Lower leg skin (tissue), 4 donors: ENCODE results near the gene MAGEF1. TPM values are rescaled to one million over a fixed set of nuclear protein-coding genes. Genes with fewer than 3 reads are reported as not detected.

Experiments
- DNase-seq, 2 donors: peaks; one replicate each; pipeline ENCODE4 v3.0.0-alpha.2; 2019; ENCODE audit warnings: low spot score in 2 of 2
- H3K4me3 ChIP-seq: fragments of 200-600 bp; sonication (generic); 2 replicates; pipeline ENCODE4 v1.5.1; 2017; ENCODE audit warnings: mild to moderate bottlenecking, low read depth; ENCODE audit not compliant: poor library complexity, severe bottlenecking
- CTCF ChIP-seq, 3 donors: fragments of 450-650 bp; IDR thresholded peaks; one replicate each; pipeline ENCODE4 v1.5.1; 2016; ENCODE audit warnings: antibody characterized with exemption in 3 of 3, mild to moderate bottlenecking in 3 of 3, moderate library complexity in 2 of 3
- POLR2A ChIP-seq, 2 donors: fragments of 450-650 bp; IDR thresholded peaks; one replicate each; pipeline ENCODE4 v1.6.1; 2016 to 2017; ENCODE audit warnings: antibody characterized with exemption in 2 of 2, mild to moderate bottlenecking in 1 of 2, moderate library complexity in 1 of 2
- WGBS, 2 donors: methylation state at CpG; one replicate each; pipeline ENCODE4 v1.1.5; 2018; 5-methylcytosine and 5-hydroxymethylcytosine counted together
- intact Hi-C: fragments of 100-400 bp; cut with DNase I; formaldehyde crosslinking; loops from one replicate; pipeline ENCODE4 v1.15.0; 2023; ENCODE audit warnings: low total_unique reads
- total RNA-seq, 4 donors: library from RNA; depleted of rRNA; stranded (reverse); fragments of >200 nt; gene quantifications; one replicate each; pipeline ENCODE4 v1.1.0, GENCODE V29; 2016

Gene MAGEF1
- total RNA-seq, 4 donors from 2014 or later: 32.5 to 44.3 (median 42.8) TPM

DNA sequence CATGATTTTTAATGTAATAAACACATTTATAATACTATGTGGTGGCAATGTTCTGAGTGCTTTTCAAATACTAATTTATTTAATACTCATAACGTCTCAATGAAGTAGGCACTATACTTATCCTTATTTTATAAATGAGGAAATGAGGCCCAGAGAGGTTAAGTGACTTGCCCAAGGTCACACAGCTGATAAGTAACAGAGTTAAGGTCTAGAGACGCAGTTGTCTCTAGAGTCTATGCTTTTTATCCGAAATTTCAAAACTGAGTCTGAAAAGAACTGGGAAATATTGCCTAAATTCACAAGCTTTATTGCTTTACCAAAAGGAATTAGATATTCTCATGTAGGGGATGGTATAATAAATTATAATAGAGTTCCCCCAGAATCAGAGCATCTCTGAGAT, 31.4 kb upstream of the MAGEF1 start:
- WGBS, 2 donors: 90 to 92% methylated on average over 3 of the region's 3 CpGs

GRCh38 chr3:184742676-184743135, 30.8 kb upstream of the MAGEF1 start:
- intact Hi-C loops: no loop called here
- no peak overlapping the region for H3K4me3 ChIP-seq
- no peak for TF ChIP-seq CTCF (IDR thresholded peaks at IDR 0.05)
- TF ChIP-seq POLR2A (IDR thresholded peaks at IDR 0.05): no peak
- DNase-seq: peak in 1 of 2 donors; percentile 73
- WGBS, 2 donors: 38 to 47% methylated on average over 4 of the region's 4 CpGs

More for the DNA sequence above, 31.4 kb upstream of the MAGEF1 start:
- intact Hi-C loops: no loop called here
- DNase-seq: no peak
- TF ChIP-seq POLR2A (IDR thresholded peaks at IDR 0.05) (no peak), CTCF (IDR thresholded peaks at IDR 0.05) (no peak)
- H3K4me3 ChIP-seq: no peak overlapping the region

DNA sequence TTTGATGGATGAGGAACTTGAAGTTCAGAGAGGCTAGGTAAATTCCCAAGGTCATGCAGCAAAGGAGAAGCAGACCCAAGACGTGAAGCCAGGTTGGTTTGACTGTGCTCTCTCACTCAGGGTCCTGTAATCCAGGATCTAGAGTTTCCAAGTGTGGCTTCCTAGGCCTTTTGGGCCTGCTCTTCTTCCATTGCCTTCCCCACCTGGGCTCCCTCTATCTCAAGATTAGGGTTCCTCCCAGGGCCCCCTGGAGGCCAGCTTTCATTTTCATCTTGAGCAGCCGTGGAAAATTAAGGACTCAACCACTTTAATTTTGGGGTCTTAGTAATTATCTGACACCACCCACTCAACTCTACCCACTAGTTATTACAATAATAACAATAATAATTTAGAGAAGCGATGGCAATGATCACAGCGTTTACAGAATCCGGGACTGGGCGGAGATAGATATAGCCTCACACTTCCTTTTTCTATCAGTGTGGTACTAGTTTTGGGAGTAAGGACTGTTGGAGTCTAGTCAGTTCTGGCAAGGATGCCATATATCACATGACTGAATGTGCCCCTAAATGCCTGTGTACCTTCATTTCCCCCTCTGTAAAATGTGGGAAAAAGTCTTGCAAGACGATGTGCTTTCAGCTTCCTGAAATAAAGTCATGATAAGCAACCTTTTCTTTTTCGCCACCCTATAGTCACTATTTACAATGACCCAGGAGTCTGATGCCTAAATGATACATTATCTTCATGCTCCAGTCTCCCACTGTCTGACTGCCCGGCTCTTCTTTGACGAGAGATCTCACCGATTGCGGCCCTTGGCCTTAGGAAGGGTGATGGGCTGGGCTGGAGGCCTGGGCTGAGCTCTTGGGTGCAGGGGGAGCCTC, 30.2 kb upstream of the MAGEF1 start:
- peak in 1 of 2 donors; percentile 57 for DNase-seq
- intact Hi-C loops: no loop called here

GRCh38 chr3:184741259-184741556, 29.3 kb upstream of the MAGEF1 start:
- no peak overlapping the region for H3K4me3 ChIP-seq
- 42 to 44% methylated on average over 8 of the region's 8 CpGs for WGBS, 2 donors
- TF ChIP-seq POLR2A (IDR thresholded peaks at IDR 0.05) (no peak), CTCF (IDR thresholded peaks at IDR 0.05) (no peak)
- intact Hi-C loops: no loop called here
- DNase-seq: peak; percentile 70 to 85

More for the DNA sequence above, 30.2 kb upstream of the MAGEF1 start:
- no peak overlapping the region for H3K4me3 ChIP-seq
- TF ChIP-seq CTCF (IDR thresholded peaks at IDR 0.05) (no peak), POLR2A (IDR thresholded peaks at IDR 0.05) (no peak)
- WGBS, 2 donors: 78 to 81% methylated on average over 12 of the region's 12 CpGs

GRCh38 chr3:184740509-184741258, 28.8 kb upstream of the MAGEF1 start:
- intact Hi-C loops: no loop called here
- TF ChIP-seq POLR2A (IDR thresholded peaks at IDR 0.05): no peak
- no peak for TF ChIP-seq CTCF (IDR thresholded peaks at IDR 0.05)
- DNase-seq: peak in 1 of 2 donors; percentile 81
- H3K4me3 ChIP-seq: no peak overlapping the region
- WGBS, 2 donors: 41 to 58% methylated on average over 8 to 9 of the region's 9 CpGs
